ENCODE results near the gene DIP2B. TPM values are rescaled to one million over a fixed set of nuclear protein-coding genes. Genes with fewer than 3 reads are reported as not detected.
"Not testable (repeated sequence)": the region's sequence is repeated elsewhere in the genome, so short reads cannot be mapped to it uniquely, and the experiment has no call there.

The DIP2B gene
- total RNA-seq, 2 donors from 2014 or later: 30.8 to 34.3 TPM

GRCh38 chr12:50549885-50550284, 45.1 kb downstream of the DIP2B start:
- DNase-seq (ENCODE audit: low spot score): no peak
- no peak for ATAC-seq
- no peak overlapping the region for H3K27ac Mint-ChIP-seq
- H3K4me3 Mint-ChIP-seq: no peak overlapping the region
- peaks cover 7 to 28% of the 10 kb centered on the region in 2 donors for H3K4me1 Mint-ChIP-seq (ENCODE audit: low read depth in 2 of 2)
- no peaks in the 10 kb centered on the region for H3K27me3 Mint-ChIP-seq
- H3K36me3 Mint-ChIP-seq: no peaks in the 10 kb centered on the region
- H3K9me3 Mint-ChIP-seq: no peaks in the 10 kb centered on the region

GRCh38 chr12:50550530-50551223, 45.9 kb downstream of the DIP2B start:
- Mint-ChIP-seq H3K4me1 (ENCODE audit: low read depth in 2 of 2) (peaks cover 15 to 33% of the 10 kb centered on the region in 2 donors), H3K4me3 (no peak overlapping the region), H3K27ac (no peak overlapping the region), H3K36me3 (no peaks in the 10 kb centered on the region), H3K27me3 (no peaks in the 10 kb centered on the region), H3K9me3 (no peaks in the 10 kb centered on the region)
- DNase-seq (ENCODE audit: low spot score) (no peak), ATAC-seq (no peak)

- no peak for ATAC-seq
- Mint-ChIP-seq H3K9me3 (no peaks in the 10 kb centered on the region), H3K4me1 (ENCODE audit: low read depth in 2 of 2) (peaks cover 19 to 31% of the 10 kb centered on the region in 2 donors)
Observed at GRCh38 chr12:50551866-50552265, 47.1 kb downstream of the DIP2B start.

GRCh38 chr12:50554651-50555050, 49.9 kb downstream of the DIP2B start:
- no peaks in the 10 kb centered on the region for H3K36me3 Mint-ChIP-seq
- H3K27ac Mint-ChIP-seq: no peak overlapping the region
- no peak overlapping the region for H3K4me3 Mint-ChIP-seq
- peaks cover 29 to 35% of the 10 kb centered on the region in 2 donors for H3K4me1 Mint-ChIP-seq (ENCODE audit: low read depth in 2 of 2)
- DNase-seq (ENCODE audit: low spot score) (no peak), ATAC-seq (no peak)
- no peaks in the 10 kb centered on the region for H3K9me3 Mint-ChIP-seq
- H3K27me3 Mint-ChIP-seq: no peaks in the 10 kb centered on the region

More at GRCh38 chr12:50551866-50552265, 47.1 kb downstream of the DIP2B start:
- no peak for DNase-seq (ENCODE audit: low spot score)
- no peak overlapping the region for H3K4me3 Mint-ChIP-seq
- H3K27ac Mint-ChIP-seq: peak overlapping the region in 1 of 2 donors; percentile 35
- no peaks in the 10 kb centered on the region for H3K36me3 Mint-ChIP-seq
- H3K27me3 Mint-ChIP-seq: no peaks in the 10 kb centered on the region

GRCh38 chr12:50555471-50555885, 50.7 kb downstream of the DIP2B start:
- peaks cover 29 to 35% of the 10 kb centered on the region in 2 donors for H3K4me1 Mint-ChIP-seq (ENCODE audit: low read depth in 2 of 2)
- no peaks in the 10 kb centered on the region for H3K36me3 Mint-ChIP-seq
- H3K4me3 Mint-ChIP-seq: no peak overlapping the region
- no peak for DNase-seq (ENCODE audit: low spot score)
- ATAC-seq: no peak
- no peaks in the 10 kb centered on the region for H3K9me3 Mint-ChIP-seq
- peak overlapping the region; percentile 0 to 36 for H3K27ac Mint-ChIP-seq
- no peaks in the 10 kb centered on the region for H3K27me3 Mint-ChIP-seq

- H3K36me3 Mint-ChIP-seq: no peaks in the 10 kb centered on the region
- ATAC-seq (no peak), DNase-seq (ENCODE audit: low spot score) (no peak)
- no peaks in the 10 kb centered on the region for H3K9me3 Mint-ChIP-seq
- no peaks in the 10 kb centered on the region for H3K27me3 Mint-ChIP-seq
- H3K27ac Mint-ChIP-seq: peak overlapping the region; percentile 0 to 36
- peaks cover 29 to 32% of the 10 kb centered on the region in 2 donors for H3K4me1 Mint-ChIP-seq (ENCODE audit: low read depth in 2 of 2)
- H3K4me3 Mint-ChIP-seq: no peak overlapping the region
Observed at GRCh38 chr12:50556273-50556672, 51.5 kb downstream of the DIP2B start.

- not testable (repeated sequence) for H3K27ac Mint-ChIP-seq, H3K4me3 Mint-ChIP-seq
- H3K4me1 Mint-ChIP-seq (ENCODE audit: low read depth in 2 of 2): peaks cover 27 to 28% of the 10 kb centered on the region in 2 donors
Observed at GRCh38 chr12:50556796-50557195, 52.0 kb downstream of the DIP2B start.

GRCh38 chr12:50557421-50557820, 52.6 kb downstream of the DIP2B start:
- ATAC-seq: no peak
- Mint-ChIP-seq H3K4me3 (no peak overlapping the region), H3K4me1 (ENCODE audit: low read depth in 2 of 2) (peaks cover 27 to 29% of the 10 kb centered on the region in 2 donors)

More at GRCh38 chr12:50556796-50557195, 52.0 kb downstream of the DIP2B start:
- not testable (repeated sequence) for ATAC-seq; H3K9me3 Mint-ChIP-seq; H3K27me3 Mint-ChIP-seq; H3K36me3 Mint-ChIP-seq; DNase-seq (ENCODE audit: low spot score)

GRCh38 chr12:50558970-50559369, 54.2 kb downstream of the DIP2B start:
- H3K9me3 Mint-ChIP-seq: no peaks in the 10 kb centered on the region
- no peak for ATAC-seq
- H3K27me3 Mint-ChIP-seq: no peaks in the 10 kb centered on the region
- no peak overlapping the region for H3K27ac Mint-ChIP-seq
- peaks cover 26 to 36% of the 10 kb centered on the region in 2 donors for H3K4me1 Mint-ChIP-seq (ENCODE audit: low read depth in 2 of 2)
- H3K4me3 Mint-ChIP-seq: no peak overlapping the region
- no peak for DNase-seq (ENCODE audit: low spot score)
- no peaks in the 10 kb centered on the region for H3K36me3 Mint-ChIP-seq

More at GRCh38 chr12:50557421-50557820, 52.6 kb downstream of the DIP2B start:
- Mint-ChIP-seq H3K27me3 (no peaks in the 10 kb centered on the region), H3K27ac (no peak overlapping the region), H3K36me3 (no peaks in the 10 kb centered on the region), H3K9me3 (no peaks in the 10 kb centered on the region)
- DNase-seq (ENCODE audit: low spot score): no peak

GRCh38 chr12:50562520-50563433, 58.0 kb downstream of the DIP2B start:
- H3K9me3 Mint-ChIP-seq: no peaks in the 10 kb centered on the region
- peaks cover 23 to 32% of the 10 kb centered on the region in 2 donors for H3K4me1 Mint-ChIP-seq (ENCODE audit: low read depth in 2 of 2)
- no peak overlapping the region for H3K27ac Mint-ChIP-seq
- ATAC-seq (no peak), DNase-seq (ENCODE audit: low spot score) (no peak)
- no peaks in the 10 kb centered on the region for H3K27me3 Mint-ChIP-seq
- no peaks in the 10 kb centered on the region for H3K36me3 Mint-ChIP-seq
- no peak overlapping the region for H3K4me3 Mint-ChIP-seq

GRCh38 chr12:50563434-50563787, 58.6 kb downstream of the DIP2B start:
- Mint-ChIP-seq H3K4me1 (ENCODE audit: low read depth in 2 of 2) (peaks cover 27 to 32% of the 10 kb centered on the region in 2 donors), H3K27me3 (no peaks in the 10 kb centered on the region), H3K4me3 (no peak overlapping the region), H3K27ac (peak overlapping the region in 1 of 2 donors; percentile 9), H3K9me3 (no peaks in the 10 kb centered on the region), H3K36me3 (no peaks in the 10 kb centered on the region)
- no peak for ATAC-seq
- no peak for DNase-seq (ENCODE audit: low spot score)

GRCh38 chr12:50564237-50564947, 59.6 kb downstream of the DIP2B start:
- Mint-ChIP-seq H3K4me3 (no peak overlapping the region), H3K36me3 (no peaks in the 10 kb centered on the region), H3K4me1 (ENCODE audit: low read depth in 2 of 2) (peaks cover 30 to 31% of the 10 kb centered on the region in 2 donors), H3K27ac (peak overlapping the region in 1 of 2 donors; percentile 21), H3K9me3 (no peaks in the 10 kb centered on the region), H3K27me3 (no peaks in the 10 kb centered on the region)
- DNase-seq (ENCODE audit: low spot score) (no peak), ATAC-seq (no peak)

- H3K9me3 Mint-ChIP-seq: no peaks in the 10 kb centered on the region
- peaks cover 30 to 31% of the 10 kb centered on the region in 2 donors for H3K4me1 Mint-ChIP-seq (ENCODE audit: low read depth in 2 of 2)
Observed at GRCh38 chr12:50564948-50565297, 60.1 kb downstream of the DIP2B start.

More at GRCh38 chr12:50564948-50565297, 60.1 kb downstream of the DIP2B start:
- H3K36me3 Mint-ChIP-seq: no peaks in the 10 kb centered on the region
- ATAC-seq (no peak), DNase-seq (ENCODE audit: low spot score) (no peak)
- H3K27me3 Mint-ChIP-seq: no peaks in the 10 kb centered on the region
- H3K27ac Mint-ChIP-seq: peak overlapping the region in 1 of 2 donors; percentile 21
- no peak overlapping the region for H3K4me3 Mint-ChIP-seq
